ENCODE measurements around the gene AXL. TPM values are rescaled to one million over a fixed set of nuclear protein-coding genes. Genes with fewer than 3 reads are reported as not detected.

AXL gene
- total RNA-seq, 1 donor from 2014 or later: 250 TPM

DNA sequence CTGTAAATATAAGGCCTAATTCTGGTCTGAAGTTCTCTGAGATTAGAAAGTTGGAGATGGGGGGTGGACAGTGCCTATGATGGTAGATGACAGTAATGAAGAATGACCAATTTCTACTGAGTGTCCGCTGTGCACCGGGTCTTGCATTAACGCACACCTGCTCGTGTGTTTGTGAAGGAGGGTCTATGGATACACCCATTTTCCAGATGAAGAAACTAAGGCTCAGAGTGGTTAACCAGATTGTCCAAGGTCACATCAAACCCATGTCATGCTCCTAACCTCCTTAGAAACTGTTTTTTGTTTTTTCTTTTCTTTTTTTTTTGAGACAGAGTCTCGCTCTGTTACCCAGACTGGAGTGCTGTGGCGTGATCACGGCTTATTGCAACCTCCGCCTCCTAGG lies 13.7 kb downstream of the AXL start:
- H3K4me3 Mint-ChIP-seq (ENCODE audit: unreplicated experiment): no peak overlapping the region
- peaks cover 8% of the 10 kb centered on the region for H3K4me1 Mint-ChIP-seq (ENCODE audit: unreplicated experiment)
- H3K27ac Mint-ChIP-seq (ENCODE audit: unreplicated experiment): no peak overlapping the region
- DNase-seq (ENCODE audit: extremely low spot score, unreplicated experiment): no peak
- H3K36me3 Mint-ChIP-seq (ENCODE audit: unreplicated experiment): peaks cover 25% of the 10 kb centered on the region
- no peaks in the 10 kb centered on the region for H3K27me3 Mint-ChIP-seq (ENCODE audit: unreplicated experiment)
- TF ChIP-seq, protein P1, sequence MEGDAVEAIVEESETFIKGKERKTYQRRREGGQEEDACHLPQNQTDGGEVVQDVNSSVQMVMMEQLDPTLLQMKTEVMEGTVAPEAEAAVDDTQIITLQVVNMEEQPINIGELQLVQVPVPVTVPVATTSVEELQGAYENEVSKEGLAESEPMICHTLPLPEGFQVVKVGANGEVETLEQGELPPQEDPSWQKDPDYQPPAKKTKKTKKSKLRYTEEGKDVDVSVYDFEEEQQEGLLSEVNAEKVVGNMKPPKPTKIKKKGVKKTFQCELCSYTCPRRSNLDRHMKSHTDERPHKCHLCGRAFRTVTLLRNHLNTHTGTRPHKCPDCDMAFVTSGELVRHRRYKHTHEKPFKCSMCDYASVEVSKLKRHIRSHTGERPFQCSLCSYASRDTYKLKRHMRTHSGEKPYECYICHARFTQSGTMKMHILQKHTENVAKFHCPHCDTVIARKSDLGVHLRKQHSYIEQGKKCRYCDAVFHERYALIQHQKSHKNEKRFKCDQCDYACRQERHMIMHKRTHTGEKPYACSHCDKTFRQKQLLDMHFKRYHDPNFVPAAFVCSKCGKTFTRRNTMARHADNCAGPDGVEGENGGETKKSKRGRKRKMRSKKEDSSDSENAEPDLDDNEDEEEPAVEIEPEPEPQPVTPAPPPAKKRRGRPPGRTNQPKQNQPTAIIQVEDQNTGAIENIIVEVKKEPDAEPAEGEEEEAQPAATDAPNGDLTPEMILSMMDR (IDR thresholded peaks at IDR 0.05): no peak
- no peaks in the 10 kb centered on the region for H3K9me3 Mint-ChIP-seq (ENCODE audit: unreplicated experiment)

DNA sequence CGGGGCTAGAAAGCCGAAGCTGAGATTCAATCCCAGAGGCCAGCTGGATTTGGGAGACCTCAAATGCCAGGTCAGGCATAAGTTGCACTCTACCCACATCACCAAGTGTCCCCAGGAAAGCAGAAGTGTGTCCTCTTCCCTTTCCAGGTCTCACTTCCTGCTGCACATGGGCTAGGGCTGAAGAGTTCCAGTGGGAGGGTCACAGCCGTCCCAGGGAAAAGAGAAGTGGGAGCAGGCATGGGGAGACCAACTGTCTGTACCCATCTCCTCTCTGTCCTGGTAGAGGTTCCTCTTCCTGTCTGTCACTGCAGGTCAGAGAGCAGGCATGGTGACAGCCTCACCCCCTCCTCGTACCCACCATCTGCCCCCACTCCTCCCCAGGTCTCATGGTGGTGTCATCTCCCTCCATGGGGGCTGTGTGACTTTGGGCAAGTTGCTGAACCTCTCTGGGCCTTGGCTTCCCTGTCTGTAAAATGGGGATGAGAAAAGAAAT lies 14.8 kb downstream of the AXL start:
- no peaks in the 10 kb centered on the region for H3K4me1 Mint-ChIP-seq (ENCODE audit: unreplicated experiment)
- no peak overlapping the region for H3K4me3 Mint-ChIP-seq (ENCODE audit: unreplicated experiment)
- TF ChIP-seq, protein P1 (IDR thresholded peaks at IDR 0.05): no peak
- no peaks in the 10 kb centered on the region for H3K27me3 Mint-ChIP-seq (ENCODE audit: unreplicated experiment)
- peak overlapping the region; percentile 14 for H3K27ac Mint-ChIP-seq (ENCODE audit: unreplicated experiment)
- H3K36me3 Mint-ChIP-seq (ENCODE audit: unreplicated experiment): peaks cover 24% of the 10 kb centered on the region
- H3K9me3 Mint-ChIP-seq (ENCODE audit: unreplicated experiment): no peaks in the 10 kb centered on the region
- DNase-seq (ENCODE audit: extremely low spot score, unreplicated experiment): no peak

- H3K27ac Mint-ChIP-seq (ENCODE audit: unreplicated experiment): no peak overlapping the region
- H3K4me3 Mint-ChIP-seq (ENCODE audit: unreplicated experiment): no peak overlapping the region
- peaks cover 30% of the 10 kb centered on the region for H3K36me3 Mint-ChIP-seq (ENCODE audit: unreplicated experiment)
- TF ChIP-seq, protein P1 (IDR thresholded peaks at IDR 0.05): no peak
- H3K9me3 Mint-ChIP-seq (ENCODE audit: unreplicated experiment): no peaks in the 10 kb centered on the region
- H3K27me3 Mint-ChIP-seq (ENCODE audit: unreplicated experiment): no peaks in the 10 kb centered on the region
- DNase-seq (ENCODE audit: extremely low spot score, unreplicated experiment): no peak
- H3K4me1 Mint-ChIP-seq (ENCODE audit: unreplicated experiment): no peaks in the 10 kb centered on the region
These were observed 15.6 kb downstream of the AXL start for GRCh38 chr19:41234512-41235168.

DNA sequence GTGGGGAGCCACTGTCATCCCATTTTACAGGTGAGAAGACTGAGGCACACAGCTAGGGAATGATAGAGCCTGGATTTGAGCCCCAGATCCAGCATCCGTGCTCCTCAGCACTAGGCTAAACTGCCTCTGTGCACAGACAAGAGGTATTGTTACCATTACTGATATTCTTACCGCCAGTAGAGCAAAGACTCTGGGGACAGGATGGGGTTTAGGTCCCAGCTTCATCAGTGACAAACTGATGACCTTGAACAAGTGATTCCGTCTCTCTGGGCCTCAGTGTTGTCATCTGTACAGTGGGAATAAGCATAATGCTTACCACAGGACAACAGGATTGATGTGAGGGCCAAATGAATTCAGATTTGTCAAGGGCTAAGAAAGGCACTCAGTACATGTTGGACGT lies 16.5 kb downstream of the AXL start:
- TF ChIP-seq, protein P1 (IDR thresholded peaks at IDR 0.05): no peak
- Mint-ChIP-seq H3K27me3 (ENCODE audit: unreplicated experiment) (no peaks in the 10 kb centered on the region), H3K4me1 (ENCODE audit: unreplicated experiment) (no peaks in the 10 kb centered on the region), H3K4me3 (ENCODE audit: unreplicated experiment) (no peak overlapping the region), H3K36me3 (ENCODE audit: unreplicated experiment) (peaks cover 31% of the 10 kb centered on the region), H3K27ac (ENCODE audit: unreplicated experiment) (no peak overlapping the region), H3K9me3 (ENCODE audit: unreplicated experiment) (no peaks in the 10 kb centered on the region)
- DNase-seq (ENCODE audit: extremely low spot score, unreplicated experiment): no peak

GRCh38 chr19:41238244-41238643 lies 19.2 kb downstream of the AXL start:
- H3K36me3 Mint-ChIP-seq (ENCODE audit: unreplicated experiment): peaks cover 24% of the 10 kb centered on the region
- TF ChIP-seq, protein P1 (IDR thresholded peaks at IDR 0.05): no peak
- H3K9me3 Mint-ChIP-seq (ENCODE audit: unreplicated experiment): no peaks in the 10 kb centered on the region
- H3K4me3 Mint-ChIP-seq (ENCODE audit: unreplicated experiment): no peak overlapping the region
- no peak for DNase-seq (ENCODE audit: extremely low spot score, unreplicated experiment)
- H3K27me3 Mint-ChIP-seq (ENCODE audit: unreplicated experiment): no peaks in the 10 kb centered on the region
- no peaks in the 10 kb centered on the region for H3K4me1 Mint-ChIP-seq (ENCODE audit: unreplicated experiment)
- H3K27ac Mint-ChIP-seq (ENCODE audit: unreplicated experiment): no peak overlapping the region

Measured in osteocyte (in vitro differentiated cells).